ENCODE results near the gene SP2.

SP2 gene

GRCh38 chr17:47869114-47869513, 26.9 kb upstream of the SP2 start:
- in situ Hi-C loops (cut with MboI; ENCODE audit: low sequenced_read_pairs) = no loop called here

- in situ Hi-C loops (cut with MboI; ENCODE audit: low sequenced_read_pairs) = no loop called here
These were observed 26.0 kb upstream of the SP2 start for GRCh38 chr17:47870056-47870455.

GRCh38 chr17:47871048-47871447, 25.0 kb upstream of the SP2 start:
- in situ Hi-C loops (cut with MboI; ENCODE audit: low sequenced_read_pairs) = no loop called here

GRCh38 chr17:47872019-47872650, 23.9 kb upstream of the SP2 start:
- in situ Hi-C loops (cut with MboI; ENCODE audit: low sequenced_read_pairs) = no loop called here

- in situ Hi-C loops (cut with MboI; ENCODE audit: low sequenced_read_pairs) = no loop called here
These were observed 23.3 kb upstream of the SP2 start for GRCh38 chr17:47872651-47873161.

- in situ Hi-C loops (cut with MboI; ENCODE audit: low sequenced_read_pairs) = no loop called here
These were observed 22.6 kb upstream of the SP2 start for GRCh38 chr17:47873200-47874090.

- in situ Hi-C loops (cut with MboI; ENCODE audit: low sequenced_read_pairs) = no loop called here
These were observed 20.7 kb upstream of the SP2 start for GRCh38 chr17:47875011-47875985.

GRCh38 chr17:47877368-47878034, 18.5 kb upstream of the SP2 start:
- in situ Hi-C loops (cut with MboI; ENCODE audit: low sequenced_read_pairs) = no loop called here

- in situ Hi-C loops (cut with MboI; ENCODE audit: low sequenced_read_pairs) = no loop called here
These were observed 17.6 kb upstream of the SP2 start for GRCh38 chr17:47878203-47879027.

- in situ Hi-C loops (cut with MboI; ENCODE audit: low sequenced_read_pairs) = no loop called here
These were observed 16.9 kb upstream of the SP2 start for GRCh38 chr17:47879028-47879585.

GRCh38 chr17:47879776-47880454, 16.1 kb upstream of the SP2 start:
- in situ Hi-C loops (cut with MboI; ENCODE audit: low sequenced_read_pairs) = no loop called here

- in situ Hi-C loops (cut with MboI; ENCODE audit: low sequenced_read_pairs) = no loop called here
These were observed 13.8 kb upstream of the SP2 start for GRCh38 chr17:47882247-47882646.

GRCh38 chr17:47882695-47883588, 13.1 kb upstream of the SP2 start:
- in situ Hi-C loops (cut with MboI; ENCODE audit: low sequenced_read_pairs) = no loop called here

- in situ Hi-C loops (cut with MboI; ENCODE audit: low sequenced_read_pairs) = no loop called here
These were observed 12.2 kb upstream of the SP2 start for GRCh38 chr17:47883589-47884426.

- in situ Hi-C loops (cut with MboI; ENCODE audit: low sequenced_read_pairs) = no loop called here
These were observed 11.7 kb upstream of the SP2 start for GRCh38 chr17:47884427-47884740.

GRCh38 chr17:47884905-47885730, 10.9 kb upstream of the SP2 start:
- in situ Hi-C loops (cut with MboI; ENCODE audit: low sequenced_read_pairs) = no loop called here
